ENCODE data around the gene TIMM17A. TPM values are rescaled to one million over a fixed set of nuclear protein-coding genes. Genes with fewer than 3 reads are reported as not detected.

The TIMM17A gene
- total and polyA plus RNA-seq, 2 donors, result 47.1 to 48.9 TPM

DNA sequence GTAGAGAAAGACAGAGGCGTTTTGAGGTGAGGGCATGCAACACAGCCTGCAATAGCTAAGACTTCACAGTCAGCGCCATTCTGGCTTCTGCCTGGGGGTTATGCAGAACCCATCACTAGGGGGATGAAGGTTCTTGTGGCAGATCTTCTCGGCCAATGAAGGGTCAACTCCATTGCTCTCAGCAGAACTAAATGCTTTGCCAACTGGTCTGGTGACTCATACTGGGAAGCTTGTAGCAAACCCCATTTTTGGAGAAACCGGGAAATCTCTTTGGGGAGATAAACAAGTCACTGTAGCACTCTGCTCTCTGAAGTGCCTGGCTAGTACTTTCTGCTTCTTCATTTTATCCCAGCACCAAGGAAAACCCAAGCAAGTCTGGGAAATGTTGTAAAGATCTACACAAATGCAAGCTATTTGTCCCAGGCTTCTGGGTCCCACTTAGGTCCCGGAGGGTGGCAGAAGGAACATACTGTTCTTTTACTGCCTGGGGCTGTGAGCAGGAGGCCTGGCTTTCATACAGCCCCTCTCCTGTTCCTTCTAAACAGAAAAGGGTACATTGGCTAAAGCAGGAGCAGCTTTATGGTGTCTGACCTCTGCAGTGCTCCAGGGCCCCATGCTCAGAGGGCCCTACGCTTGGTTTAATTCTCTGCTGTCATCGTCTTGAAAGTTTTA is 37.8 kb upstream of the TIMM17A start:
- no peak overlapping the region for H3K27ac ChIP-seq (ENCODE audit: low read depth in 1 of 2, low read length in 1 of 2)
- no peaks in the 10 kb centered on the region for H3K4me1 ChIP-seq (ENCODE audit: control insufficient read depth in 2 of 2, insufficient read depth in 2 of 2, low read length in 2 of 2)
- 96% methylated on average over 7 of the region's 7 CpGs for WGBS
- no peak for DNase-seq (ENCODE audit: low read depth in 6 of 9, low spot score in 9 of 9)
- H3K4me3 ChIP-seq (ENCODE audit: low read length in 2 of 2), result no peak overlapping the region
- no peaks in the 10 kb centered on the region for H3K36me3 ChIP-seq (ENCODE audit: control insufficient read depth in 2 of 2, insufficient read depth in 2 of 2, low read length in 1 of 2)
- no peaks in the 10 kb centered on the region for H3K9me3 ChIP-seq (ENCODE audit: control insufficient read depth in 2 of 2, insufficient read depth in 1 of 2, low read length in 1 of 2)
- peaks cover 0 to 9% of the 10 kb centered on the region in 2 donors for H3K27me3 ChIP-seq (ENCODE audit: control insufficient read depth in 2 of 2, insufficient read depth in 1 of 2, low read length in 1 of 2)

DNA sequence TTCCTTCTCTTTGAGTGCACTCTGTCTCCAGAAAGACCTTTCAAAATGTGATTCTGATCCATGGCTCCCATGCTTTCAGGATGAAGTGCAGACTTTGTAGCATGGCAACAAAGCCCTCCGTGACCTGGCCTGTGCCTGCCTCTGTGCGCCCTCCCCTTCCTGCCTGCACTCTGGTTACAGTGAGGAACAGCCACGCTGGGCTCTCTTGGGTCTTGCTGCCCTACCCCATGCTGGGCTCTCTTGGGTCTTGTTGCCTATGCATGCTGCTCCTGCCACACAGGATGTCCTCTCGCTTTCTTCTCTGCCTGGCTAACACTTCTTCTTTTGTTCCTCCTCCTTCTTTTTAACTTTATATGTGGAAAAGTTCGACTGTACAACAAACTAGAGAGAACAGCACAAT is 37.0 kb upstream of the TIMM17A start:
- no peak for DNase-seq (ENCODE audit: low read depth in 6 of 9, low spot score in 9 of 9)
- H3K27ac ChIP-seq (ENCODE audit: low read depth in 1 of 2, low read length in 1 of 2), result no peak overlapping the region
- H3K27me3 ChIP-seq (ENCODE audit: control insufficient read depth in 2 of 2, insufficient read depth in 1 of 2, low read length in 1 of 2), result peaks cover 0 to 9% of the 10 kb centered on the region in 2 donors
- H3K4me3 ChIP-seq (ENCODE audit: low read length in 2 of 2), result no peak overlapping the region
- H3K9me3 ChIP-seq (ENCODE audit: control insufficient read depth in 2 of 2, insufficient read depth in 1 of 2, low read length in 1 of 2), result no peaks in the 10 kb centered on the region
- 91% methylated on average over 5 of the region's 5 CpGs for WGBS
- H3K36me3 ChIP-seq (ENCODE audit: control insufficient read depth in 2 of 2, insufficient read depth in 2 of 2, low read length in 1 of 2), result no peaks in the 10 kb centered on the region
- H3K4me1 ChIP-seq (ENCODE audit: control insufficient read depth in 2 of 2, insufficient read depth in 2 of 2, low read length in 2 of 2), result no peaks in the 10 kb centered on the region

DNA sequence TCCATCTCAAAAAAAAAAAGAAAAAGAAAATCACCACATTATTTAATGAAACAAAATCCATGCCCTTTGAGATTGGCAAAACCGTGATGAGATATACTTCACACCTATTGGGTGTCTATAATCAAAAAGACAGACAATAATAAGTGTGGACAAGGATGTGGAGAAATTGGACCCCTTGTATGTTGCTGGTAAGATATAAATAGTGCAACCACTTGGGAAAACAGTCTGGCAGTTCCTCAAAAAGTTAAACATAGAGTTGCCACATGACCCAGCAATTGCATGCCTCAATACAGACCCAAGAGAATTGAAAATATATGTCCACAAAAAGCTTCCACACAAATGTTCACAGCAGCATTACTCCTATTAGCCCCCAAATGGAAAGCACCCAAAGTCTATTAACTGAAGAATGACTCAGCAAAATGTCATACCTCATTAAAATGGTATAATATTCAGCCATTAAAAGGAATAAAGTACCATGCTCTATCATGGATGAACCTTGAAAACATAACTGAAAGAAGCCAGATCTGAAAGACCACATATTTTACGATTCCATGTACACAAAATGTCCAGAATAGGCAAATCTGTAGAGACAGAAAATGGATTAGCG is 33.2 kb upstream of the TIMM17A start:
- no peaks in the 10 kb centered on the region for H3K36me3 ChIP-seq (ENCODE audit: control insufficient read depth in 2 of 2, insufficient read depth in 2 of 2, low read length in 1 of 2)
- H3K9me3 ChIP-seq (ENCODE audit: control insufficient read depth in 2 of 2, insufficient read depth in 1 of 2, low read length in 1 of 2), result no peaks in the 10 kb centered on the region
- H3K27me3 ChIP-seq (ENCODE audit: control insufficient read depth in 2 of 2, insufficient read depth in 1 of 2, low read length in 1 of 2), result peaks cover 0 to 9% of the 10 kb centered on the region in 2 donors
- no peak for DNase-seq (ENCODE audit: low read depth in 6 of 9, low spot score in 9 of 9)
- H3K4me1 ChIP-seq (ENCODE audit: control insufficient read depth in 2 of 2, insufficient read depth in 2 of 2, low read length in 2 of 2), result no peaks in the 10 kb centered on the region
- H3K27ac ChIP-seq (ENCODE audit: low read depth in 1 of 2, low read length in 1 of 2), result no peak overlapping the region
- no peak overlapping the region for H3K4me3 ChIP-seq (ENCODE audit: low read length in 2 of 2)
- WGBS, result 92% methylated on average over 3 of the region's 3 CpGs

DNA sequence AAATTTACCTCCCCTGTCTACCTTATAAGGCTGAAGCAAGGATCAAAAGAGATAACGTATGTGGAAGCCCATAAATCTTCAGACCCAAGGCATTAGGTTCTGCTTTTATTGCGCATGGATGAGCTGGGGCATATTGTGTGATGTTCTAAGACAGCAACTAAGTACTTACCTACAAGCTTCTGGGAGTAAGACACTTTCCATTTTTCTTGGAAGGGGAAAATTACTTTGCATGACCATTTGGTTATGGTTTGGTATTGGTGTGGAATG is 30.1 kb upstream of the TIMM17A start:
- Histone ChIP-seq H3K36me3 (ENCODE audit: control insufficient read depth in 2 of 2, insufficient read depth in 2 of 2, low read length in 1 of 2) (no peaks in the 10 kb centered on the region), H3K4me3 (ENCODE audit: low read length in 2 of 2) (no peak overlapping the region), H3K9me3 (ENCODE audit: control insufficient read depth in 2 of 2, insufficient read depth in 1 of 2, low read length in 1 of 2) (no peaks in the 10 kb centered on the region), H3K4me1 (ENCODE audit: control insufficient read depth in 2 of 2, insufficient read depth in 2 of 2, low read length in 2 of 2) (no peaks in the 10 kb centered on the region), H3K27ac (ENCODE audit: low read depth in 1 of 2, low read length in 1 of 2) (no peak overlapping the region), H3K27me3 (ENCODE audit: control insufficient read depth in 2 of 2, insufficient read depth in 1 of 2, low read length in 1 of 2) (peaks cover 0 to 9% of the 10 kb centered on the region in 2 donors)
- 55% methylated on average over 2 of the region's 2 CpGs for WGBS
- no peak for DNase-seq (ENCODE audit: low read depth in 6 of 9, low spot score in 9 of 9)

DNA sequence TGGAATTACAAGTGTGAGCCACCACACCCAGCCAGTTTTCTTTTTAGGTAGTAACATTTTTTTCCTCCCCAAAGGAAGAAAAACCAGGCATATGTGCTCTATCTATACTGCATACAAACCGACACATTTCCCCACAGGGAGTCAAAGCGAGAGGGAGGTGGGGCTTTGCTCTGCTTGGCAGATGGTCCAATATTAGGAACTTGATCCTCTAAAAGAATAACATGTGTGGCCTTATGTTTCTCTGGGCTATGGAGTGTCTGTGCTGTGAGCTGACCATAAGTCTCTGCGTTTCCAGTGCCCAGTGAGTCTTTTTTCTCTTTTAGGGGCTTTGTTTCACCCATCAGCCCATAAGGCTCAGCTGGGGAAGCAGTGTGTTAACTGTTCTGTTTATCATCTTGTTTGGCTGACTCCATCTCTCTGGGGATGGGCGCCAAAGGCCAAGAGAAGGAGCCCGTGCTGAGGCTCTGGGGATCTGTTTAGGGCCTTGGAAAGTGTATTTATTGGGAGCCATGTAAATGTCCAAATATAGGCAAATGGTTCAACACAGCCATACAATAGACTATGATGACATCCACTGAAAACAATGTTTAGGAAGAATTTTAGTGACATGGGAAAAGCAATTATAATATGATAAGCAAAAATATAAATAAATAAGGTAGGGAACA is 29.2 kb upstream of the TIMM17A start:
- peaks cover 0 to 9% of the 10 kb centered on the region in 2 donors for H3K27me3 ChIP-seq (ENCODE audit: control insufficient read depth in 2 of 2, insufficient read depth in 1 of 2, low read length in 1 of 2)
- no peaks in the 10 kb centered on the region for H3K9me3 ChIP-seq (ENCODE audit: control insufficient read depth in 2 of 2, insufficient read depth in 1 of 2, low read length in 1 of 2)
- 89% methylated on average over 5 of the region's 5 CpGs for WGBS
- no peak for DNase-seq (ENCODE audit: low read depth in 6 of 9, low spot score in 9 of 9)
- H3K27ac ChIP-seq (ENCODE audit: low read depth in 1 of 2, low read length in 1 of 2), result no peak overlapping the region
- H3K4me3 ChIP-seq (ENCODE audit: low read length in 2 of 2), result no peak overlapping the region
- H3K4me1 ChIP-seq (ENCODE audit: control insufficient read depth in 2 of 2, insufficient read depth in 2 of 2, low read length in 2 of 2), result no peaks in the 10 kb centered on the region
- no peaks in the 10 kb centered on the region for H3K36me3 ChIP-seq (ENCODE audit: control insufficient read depth in 2 of 2, insufficient read depth in 2 of 2, low read length in 1 of 2)

DNA sequence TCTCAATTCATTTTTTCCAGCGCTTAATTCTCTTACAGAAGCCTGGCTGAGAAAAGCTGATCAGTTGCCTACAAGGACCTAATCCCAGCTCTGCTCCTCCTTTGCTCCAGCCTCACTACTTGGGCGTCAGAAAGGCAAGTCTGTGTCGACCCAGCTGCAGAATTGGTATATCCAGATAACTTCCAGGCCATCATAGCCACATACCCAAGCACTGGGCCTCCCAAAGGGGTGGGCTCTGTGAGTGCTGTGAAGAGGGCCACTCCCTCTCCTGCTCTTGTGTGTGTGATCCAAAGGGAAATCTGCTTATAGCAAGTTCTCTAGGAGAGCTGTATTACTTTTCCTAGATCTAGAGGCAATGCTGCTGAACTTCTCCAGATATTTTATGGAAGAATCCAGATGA is 27.0 kb upstream of the TIMM17A start:
- WGBS, result 94% methylated on average over 3 of the region's 3 CpGs

DNA sequence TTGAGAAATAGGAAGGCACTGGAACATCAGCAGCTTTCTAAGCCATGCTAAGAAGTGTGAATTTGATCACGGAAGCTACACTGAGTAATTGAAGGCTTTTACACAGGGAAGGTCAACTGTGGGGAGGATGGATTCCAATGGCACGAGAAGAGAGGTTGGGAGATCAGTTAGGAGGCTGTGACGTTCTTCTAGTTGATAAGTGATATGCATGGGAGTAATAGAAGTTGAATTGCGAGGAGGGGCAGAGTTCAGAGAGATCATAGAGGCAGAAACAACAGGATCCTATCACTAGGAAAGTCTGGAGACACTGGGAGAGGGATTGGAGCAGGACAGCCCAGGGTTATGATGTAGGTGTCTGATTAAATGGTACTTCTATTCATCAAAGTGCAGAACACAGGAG is 25.2 kb upstream of the TIMM17A start:
- Histone ChIP-seq H3K27ac (ENCODE audit: low read depth in 1 of 2, low read length in 1 of 2) (no peak overlapping the region), H3K27me3 (ENCODE audit: control insufficient read depth in 2 of 2, insufficient read depth in 1 of 2, low read length in 1 of 2) (peaks cover 0 to 16% of the 10 kb centered on the region in 2 donors), H3K9me3 (ENCODE audit: control insufficient read depth in 2 of 2, insufficient read depth in 1 of 2, low read length in 1 of 2) (no peaks in the 10 kb centered on the region), H3K36me3 (ENCODE audit: control insufficient read depth in 2 of 2, insufficient read depth in 2 of 2, low read length in 1 of 2) (no peaks in the 10 kb centered on the region), H3K4me1 (ENCODE audit: control insufficient read depth in 2 of 2, insufficient read depth in 2 of 2, low read length in 2 of 2) (no peaks in the 10 kb centered on the region), H3K4me3 (ENCODE audit: low read length in 2 of 2) (no peak overlapping the region)
- DNase-seq (ENCODE audit: low read depth in 6 of 9, low spot score in 9 of 9), result no peak
- 87% methylated on average over 4 of the region's 4 CpGs for WGBS

More for the DNA sequence above, 27.0 kb upstream of the TIMM17A start:
- Histone ChIP-seq H3K36me3 (ENCODE audit: control insufficient read depth in 2 of 2, insufficient read depth in 2 of 2, low read length in 1 of 2) (no peaks in the 10 kb centered on the region), H3K4me3 (ENCODE audit: low read length in 2 of 2) (no peak overlapping the region), H3K27me3 (ENCODE audit: control insufficient read depth in 2 of 2, insufficient read depth in 1 of 2, low read length in 1 of 2) (peaks cover 0 to 13% of the 10 kb centered on the region in 2 donors), H3K9me3 (ENCODE audit: control insufficient read depth in 2 of 2, insufficient read depth in 1 of 2, low read length in 1 of 2) (no peaks in the 10 kb centered on the region), H3K27ac (ENCODE audit: low read depth in 1 of 2, low read length in 1 of 2) (no peak overlapping the region), H3K4me1 (ENCODE audit: control insufficient read depth in 2 of 2, insufficient read depth in 2 of 2, low read length in 2 of 2) (no peaks in the 10 kb centered on the region)
- DNase-seq (ENCODE audit: low read depth in 6 of 9, low spot score in 9 of 9), result no peak

DNA sequence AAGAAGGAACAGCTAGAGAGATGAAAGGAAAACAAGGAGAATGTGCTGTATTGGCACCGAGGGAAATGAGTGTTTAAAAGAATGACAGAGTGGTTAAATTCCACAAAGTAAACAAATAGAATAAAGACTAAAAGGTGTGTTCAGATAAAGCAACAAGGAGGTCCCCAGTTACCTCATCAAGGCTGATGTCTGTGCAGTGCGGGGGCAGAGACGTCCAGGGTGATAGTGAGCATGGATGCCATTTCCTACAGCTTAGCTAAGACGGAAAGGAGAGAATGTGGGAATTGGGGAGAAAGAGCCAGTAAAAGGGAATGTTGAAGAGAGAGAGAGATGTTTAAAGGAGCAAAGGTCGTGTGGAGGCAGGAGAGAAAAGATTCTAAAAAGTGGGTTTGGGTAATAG is 24.5 kb upstream of the TIMM17A start:
- Histone ChIP-seq H3K36me3 (ENCODE audit: control insufficient read depth in 2 of 2, insufficient read depth in 2 of 2, low read length in 1 of 2) (no peaks in the 10 kb centered on the region), H3K4me1 (ENCODE audit: control insufficient read depth in 2 of 2, insufficient read depth in 2 of 2, low read length in 2 of 2) (no peaks in the 10 kb centered on the region), H3K27ac (ENCODE audit: low read depth in 1 of 2, low read length in 1 of 2) (no peak overlapping the region), H3K4me3 (ENCODE audit: low read length in 2 of 2) (no peak overlapping the region), H3K9me3 (ENCODE audit: control insufficient read depth in 2 of 2, insufficient read depth in 1 of 2, low read length in 1 of 2) (no peaks in the 10 kb centered on the region), H3K27me3 (ENCODE audit: control insufficient read depth in 2 of 2, insufficient read depth in 1 of 2, low read length in 1 of 2) (peaks cover 0 to 16% of the 10 kb centered on the region in 2 donors)
- 88% methylated on average over 5 of the region's 5 CpGs for WGBS
- no peak for DNase-seq (ENCODE audit: low read depth in 6 of 9, low spot score in 9 of 9)

DNA sequence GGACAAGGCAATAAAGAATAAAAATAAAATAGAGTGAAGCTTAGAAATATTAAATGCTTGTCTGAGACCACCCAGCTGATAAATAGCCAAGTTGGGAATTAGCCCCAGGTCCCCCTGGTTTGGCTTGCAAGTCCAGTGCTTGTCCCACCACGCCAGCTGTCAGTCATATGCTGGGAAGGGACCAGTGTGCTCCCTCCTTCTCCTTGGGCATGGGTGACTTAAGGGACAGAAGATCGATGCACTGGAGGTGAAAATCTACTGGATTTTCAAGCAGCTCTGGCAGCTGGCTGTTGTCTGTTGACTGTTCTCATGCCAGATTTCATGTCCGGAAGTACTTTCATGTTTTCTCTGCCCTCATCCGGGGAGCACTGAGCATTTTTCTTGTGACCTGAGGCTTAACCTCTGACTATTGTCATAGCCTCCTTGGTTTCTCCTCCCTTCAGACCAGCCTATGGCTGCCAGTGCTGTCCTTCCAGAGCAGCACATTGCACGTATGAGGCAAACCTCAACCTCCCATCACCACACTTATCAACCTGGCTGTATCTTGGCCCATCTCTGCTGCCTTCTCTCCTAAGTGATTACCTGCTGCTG is 21.4 kb upstream of the TIMM17A start:
- H3K9me3 ChIP-seq (ENCODE audit: control insufficient read depth in 2 of 2, insufficient read depth in 1 of 2, low read length in 1 of 2), result no peaks in the 10 kb centered on the region
- H3K36me3 ChIP-seq (ENCODE audit: control insufficient read depth in 2 of 2, insufficient read depth in 2 of 2, low read length in 1 of 2), result no peaks in the 10 kb centered on the region
- no peaks in the 10 kb centered on the region for H3K4me1 ChIP-seq (ENCODE audit: control insufficient read depth in 2 of 2, insufficient read depth in 2 of 2, low read length in 2 of 2)
- 79% methylated on average over 5 of the region's 5 CpGs for WGBS
- peaks cover 0 to 21% of the 10 kb centered on the region in 2 donors for H3K27me3 ChIP-seq (ENCODE audit: control insufficient read depth in 2 of 2, insufficient read depth in 1 of 2, low read length in 1 of 2)
- no peak for DNase-seq (ENCODE audit: low read depth in 6 of 9, low spot score in 9 of 9)
- no peak overlapping the region for H3K27ac ChIP-seq (ENCODE audit: low read depth in 1 of 2, low read length in 1 of 2)
- no peak overlapping the region for H3K4me3 ChIP-seq (ENCODE audit: low read length in 2 of 2)

Data from thymus (tissue), 11 donors.